Measurements from ENCODE around the gene PARP9. TPM values are rescaled to one million over a fixed set of nuclear protein-coding genes. Genes with fewer than 3 reads are reported as not detected.
A peak's percentile ranks its signal among the peaks of the same experiment; 100 is the strongest.

Gene PARP9
- total and polyA plus RNA-seq, 2 of the 13 experiments (the other 11 are each of a cell fraction or from before 2014, with no cell fraction given), result 6.5 to 10.6 TPM

GRCh38 chr3:122564155-122564912 is at the start of gene PARP9, which contains the start of gene DTX3L (continued):
- TF ChIP-seq UBTF (CRISPR knock-in tag; IDR thresholded peaks at IDR 0.05) (peak; percentile 97), RBFOX2 (IDR thresholded peaks at IDR 0.05; ENCODE audit: low read depth, low read length) (peak; percentile 88), NPAS2 (CRISPR knock-in tag; IDR thresholded peaks at IDR 0.05; ENCODE audit: borderline replicate concordance) (no peak), ZNF775 (CRISPR knock-in tag; IDR thresholded peaks at IDR 0.05; ENCODE audit: borderline replicate concordance) (peak; percentile 78; the same call in 1 of the 2 replicates), FOSL2 (CRISPR knock-in tag; IDR thresholded peaks at IDR 0.05) (peak; percentile 40; the same call in 1 of the 2 replicates), SYNCRIP (IDR thresholded peaks at IDR 0.05; ENCODE audit: insufficient read depth, low read depth, low read length) (no peak), ZNF747 (CRISPR knock-in tag; IDR thresholded peaks at IDR 0.05; ENCODE audit: borderline replicate concordance) (0 out of 2 replicates have a peak, but pooled peaks have one; percentile 83), RBAK (CRISPR knock-in tag; IDR thresholded peaks at IDR 0.05) (no peak), FLYWCH1 (CRISPR knock-in tag; IDR thresholded peaks at IDR 0.05) (no peak), MAFG (CRISPR knock-in tag; IDR thresholded peaks at IDR 0.05) (no peak), NFYC (CRISPR knock-in tag; IDR thresholded peaks at IDR 0.05) (no peak), ZNF678 (CRISPR knock-in tag; IDR thresholded peaks at IDR 0.05) (peak; percentile 70; the same call in 1 of the 2 replicates), CBX5 (CRISPR knock-in tag; IDR thresholded peaks at IDR 0.05; ENCODE audit: borderline replicate concordance) (0 out of 2 replicates have a peak, but pooled peaks have one; percentile 60), LRRFIP1 (CRISPR knock-in tag; conservative IDR thresholded peaks at IDR 0.05) (no peak), HDAC6 (IDR thresholded peaks at IDR 0.05; ENCODE audit: low read depth, low read length) (no peak), RAD51 (IDR thresholded peaks at IDR 0.05; ENCODE audit: borderline replicate concordance) (no peak), ZNF224 (CRISPR knock-in tag; IDR thresholded peaks at IDR 0.05) (0 out of 2 replicates have a peak, but pooled peaks have one; percentile 26), ESRRA (CRISPR knock-in tag; IDR thresholded peaks at IDR 0.05; ENCODE audit: low read depth) (peak; percentile 66; the same call in 1 of the 2 replicates)
- TF ChIP-seq, protein P1, sequence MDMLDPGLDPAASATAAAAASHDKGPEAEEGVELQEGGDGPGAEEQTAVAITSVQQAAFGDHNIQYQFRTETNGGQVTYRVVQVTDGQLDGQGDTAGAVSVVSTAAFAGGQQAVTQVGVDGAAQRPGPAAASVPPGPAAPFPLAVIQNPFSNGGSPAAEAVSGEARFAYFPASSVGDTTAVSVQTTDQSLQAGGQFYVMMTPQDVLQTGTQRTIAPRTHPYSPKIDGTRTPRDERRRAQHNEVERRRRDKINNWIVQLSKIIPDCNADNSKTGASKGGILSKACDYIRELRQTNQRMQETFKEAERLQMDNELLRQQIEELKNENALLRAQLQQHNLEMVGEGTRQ (IDR thresholded peaks at IDR 0.05; ENCODE audit: low read depth, low read length), result no peak
- TF ChIP-seq, protein P1 (CRISPR knock-in tag; IDR thresholded peaks at IDR 0.05; ENCODE audit: borderline replicate concordance), result no peak
- TF ChIP-seq, protein P2, sequence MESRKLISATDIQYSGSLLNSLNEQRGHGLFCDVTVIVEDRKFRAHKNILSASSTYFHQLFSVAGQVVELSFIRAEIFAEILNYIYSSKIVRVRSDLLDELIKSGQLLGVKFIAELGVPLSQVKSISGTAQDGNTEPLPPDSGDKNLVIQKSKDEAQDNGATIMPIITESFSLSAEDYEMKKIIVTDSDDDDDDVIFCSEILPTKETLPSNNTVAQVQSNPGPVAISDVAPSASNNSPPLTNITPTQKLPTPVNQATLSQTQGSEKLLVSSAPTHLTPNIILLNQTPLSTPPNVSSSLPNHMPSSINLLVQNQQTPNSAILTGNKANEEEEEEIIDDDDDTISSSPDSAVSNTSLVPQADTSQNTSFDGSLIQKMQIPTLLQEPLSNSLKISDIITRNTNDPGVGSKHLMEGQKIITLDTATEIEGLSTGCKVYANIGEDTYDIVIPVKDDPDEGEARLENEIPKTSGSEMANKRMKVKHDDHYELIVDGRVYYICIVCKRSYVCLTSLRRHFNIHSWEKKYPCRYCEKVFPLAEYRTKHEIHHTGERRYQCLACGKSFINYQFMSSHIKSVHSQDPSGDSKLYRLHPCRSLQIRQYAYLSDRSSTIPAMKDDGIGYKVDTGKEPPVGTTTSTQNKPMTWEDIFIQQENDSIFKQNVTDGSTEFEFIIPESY (CRISPR knock-in tag; IDR thresholded peaks at IDR 0.05), result peak; percentile 22; the same call in 1 of the 2 replicates
